RCC 7860 (cell line): Measurements from ENCODE around the gene RIC1.
"Not testable (repeated sequence)": the region's sequence is repeated elsewhere in the genome, so short reads cannot be mapped to it uniquely, and the experiment has no call there.

Experiments used
- DNase-seq: peaks from one replicate; pipeline ENCODE4 v3.0.0-alpha.2; 2015; ENCODE audit warnings: low spot score
- FAIRE-seq: peaks from 2 replicates; lab custom pipeline; 2012; peaks lifted over from hg19 to GRCh38; lab: Jason Lieb, UNC

Gene RIC1

DNA sequence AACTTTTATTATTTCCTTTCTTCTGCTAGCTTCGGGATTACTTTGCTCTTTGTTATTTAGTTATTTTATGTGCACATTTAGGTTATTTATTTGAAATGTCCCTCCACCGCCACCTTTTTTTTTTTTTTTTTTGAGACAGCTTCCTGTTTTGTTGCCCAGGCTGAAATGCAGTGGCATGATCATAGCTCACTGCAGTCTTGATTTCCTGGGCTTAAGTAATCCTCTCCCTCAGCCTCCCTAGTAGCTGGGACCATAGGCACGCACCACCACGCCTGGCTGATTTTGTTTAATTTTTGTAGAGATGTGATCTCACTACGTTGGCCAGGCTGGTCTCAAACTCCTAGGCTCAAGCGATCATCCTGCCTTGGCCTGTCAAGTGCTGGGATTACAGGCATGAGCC lies 38.5 kb downstream of the RIC1 start:
- FAIRE-seq (no peak), DNase-seq (no peak)

DNA sequence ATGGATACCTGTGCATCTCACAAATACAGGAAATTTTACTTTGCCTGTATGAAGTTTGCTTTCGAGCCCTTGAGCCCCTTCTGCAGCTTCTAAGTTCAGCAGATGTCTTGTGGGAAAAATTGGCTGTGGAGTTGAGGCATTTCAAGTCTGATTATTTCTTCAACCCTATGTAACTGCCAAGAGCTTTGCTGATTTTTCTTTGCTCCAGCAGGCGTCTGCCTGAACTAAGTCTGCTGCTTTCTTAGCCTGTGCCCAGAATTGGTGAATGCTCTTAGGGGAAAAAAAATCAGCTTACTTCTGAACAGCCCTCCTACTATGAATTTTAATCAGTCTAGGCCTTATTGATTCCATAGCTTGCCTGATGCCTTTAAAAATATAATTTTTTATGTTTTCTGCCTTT lies 41.2 kb downstream of the RIC1 start:
- no peak for FAIRE-seq
- DNase-seq, result no peak

DNA sequence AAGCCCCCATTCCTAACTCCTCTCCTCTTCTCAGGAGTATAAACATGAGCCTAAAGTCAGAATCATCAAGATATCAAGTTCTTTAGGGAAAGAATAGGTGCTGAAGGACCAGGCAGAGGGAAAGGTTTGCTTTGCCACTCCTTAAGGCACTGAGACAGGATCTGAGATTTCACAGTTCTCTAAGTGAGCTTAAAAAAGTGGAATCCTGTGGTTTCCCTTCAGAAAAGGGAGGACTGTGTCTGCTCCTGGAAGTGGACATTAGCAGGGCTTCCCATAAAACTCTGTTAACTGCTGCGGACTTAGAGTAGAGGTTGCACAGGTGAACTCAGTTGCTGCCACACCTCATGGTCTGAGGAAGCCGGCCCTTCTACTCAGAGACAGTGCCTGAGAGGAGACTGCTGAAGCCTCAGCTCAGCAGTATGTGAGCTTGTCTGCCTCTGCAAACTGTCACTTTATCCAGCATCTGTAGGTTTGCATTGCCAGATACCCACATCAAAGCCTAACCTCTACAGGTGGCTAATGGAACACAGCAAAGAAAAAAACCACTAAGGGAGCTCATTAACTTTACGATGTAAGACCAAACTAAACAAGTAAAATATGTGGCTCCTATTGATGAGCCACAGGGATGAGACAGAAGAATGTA lies 42.9 kb downstream of the RIC1 start:
- no peak for FAIRE-seq
- DNase-seq, result no peak

DNA sequence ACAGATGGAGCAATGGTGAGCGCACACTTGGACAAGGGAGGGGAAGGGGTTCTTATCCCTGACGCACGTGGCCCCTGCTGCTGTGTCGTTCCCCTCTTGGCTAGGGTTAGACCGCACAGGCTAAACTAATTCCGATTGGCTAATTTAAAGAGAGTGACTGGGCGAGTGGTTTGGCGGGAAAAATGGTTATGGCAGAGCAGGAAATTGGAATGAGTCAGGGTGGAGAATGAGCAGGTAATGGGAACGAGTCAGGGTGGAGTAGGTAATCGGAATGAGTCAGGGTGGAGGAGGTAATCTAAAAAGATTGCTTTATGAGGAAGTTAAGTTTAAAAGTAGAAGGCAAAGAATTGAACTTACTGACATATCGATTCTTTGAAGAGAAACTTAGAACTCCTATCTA lies 46.1 kb downstream of the RIC1 start:
- FAIRE-seq, result not testable (repeated sequence)
- DNase-seq, result peak; percentile 17

DNA sequence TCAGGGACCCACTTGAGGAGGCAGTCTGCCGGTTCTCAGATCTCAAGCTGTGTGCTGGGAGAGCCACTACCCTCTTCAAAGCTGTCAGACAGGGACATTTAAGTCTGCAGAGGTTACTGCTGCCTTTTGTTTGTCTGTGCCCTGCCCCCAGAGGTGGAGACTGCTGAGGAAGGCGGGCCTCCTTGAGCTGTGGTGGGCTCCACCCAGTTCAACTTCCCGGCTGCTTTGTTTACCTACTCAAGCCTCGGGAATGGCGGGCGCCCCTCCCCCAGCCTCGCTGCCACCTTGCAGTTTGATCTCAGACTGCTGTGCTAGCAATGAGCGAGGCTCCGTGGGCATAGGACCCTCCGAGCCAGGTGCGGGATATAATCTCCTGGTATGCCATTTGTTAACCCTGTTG lies 54.7 kb downstream of the RIC1 start:
- DNase-seq, FAIRE-seq: not testable (repeated sequence)

DNA sequence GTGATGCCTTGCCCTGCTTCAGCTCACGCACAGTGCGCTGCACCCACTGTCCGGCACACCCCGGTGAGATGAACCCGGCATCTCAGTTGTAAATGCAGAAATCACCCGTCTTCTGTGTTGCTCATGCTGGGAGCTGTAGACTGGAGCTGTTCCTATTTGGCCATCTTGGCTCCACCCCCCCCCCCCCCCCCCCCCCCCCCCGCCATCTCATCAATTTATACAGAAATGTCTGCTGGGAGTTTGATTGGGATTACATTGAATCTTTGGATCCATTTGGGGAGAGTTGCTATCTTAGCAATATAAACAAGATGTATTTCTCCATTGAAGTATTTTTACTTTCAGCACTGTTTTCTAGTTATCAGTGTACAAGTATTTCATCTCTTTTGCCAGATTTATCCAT lies 55.2 kb downstream of the RIC1 start:
- DNase-seq, result no peak
- no peak for FAIRE-seq

DNA sequence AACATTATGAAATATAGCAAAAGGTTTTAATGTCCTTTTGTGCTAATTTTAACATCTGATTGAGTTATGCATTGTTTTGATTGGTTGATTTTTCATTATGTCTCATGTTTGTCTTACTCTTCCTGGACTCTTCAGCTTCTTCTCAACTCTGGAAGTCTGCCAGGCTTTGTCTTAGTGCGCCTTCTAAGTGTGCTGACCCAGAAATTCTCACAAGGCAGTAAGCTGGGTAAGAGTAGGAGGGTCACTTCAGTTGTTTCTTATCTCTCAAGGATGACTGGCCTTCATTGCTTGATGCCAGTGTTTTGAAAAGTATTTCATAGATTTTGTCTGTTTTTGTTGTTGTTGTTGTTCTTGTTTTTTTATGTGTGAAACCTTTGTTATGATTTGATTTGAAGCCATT lies 59.2 kb downstream of the RIC1 start:
- FAIRE-seq, result peak; percentile 14
- no peak for DNase-seq

DNA sequence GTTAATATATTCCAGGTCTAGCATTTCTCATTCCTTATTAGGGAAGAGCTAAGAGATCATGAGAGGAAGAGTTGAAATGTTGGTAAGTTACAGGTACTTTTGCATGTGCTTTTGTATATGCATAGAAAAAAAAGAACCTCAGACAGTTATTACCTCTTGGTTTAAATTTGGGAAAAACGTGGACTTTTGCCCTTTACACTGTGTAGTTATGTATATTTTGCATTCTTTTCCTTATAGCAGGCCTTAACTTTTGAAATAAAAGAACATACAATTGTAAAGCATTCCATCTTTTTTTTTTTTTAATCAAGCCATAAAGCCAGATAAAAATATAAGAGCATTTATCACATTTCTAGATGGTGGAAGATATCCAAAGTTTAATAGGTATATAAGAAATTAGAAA lies 61.4 kb downstream of the RIC1 start:
- FAIRE-seq (no peak), DNase-seq (no peak)

DNA sequence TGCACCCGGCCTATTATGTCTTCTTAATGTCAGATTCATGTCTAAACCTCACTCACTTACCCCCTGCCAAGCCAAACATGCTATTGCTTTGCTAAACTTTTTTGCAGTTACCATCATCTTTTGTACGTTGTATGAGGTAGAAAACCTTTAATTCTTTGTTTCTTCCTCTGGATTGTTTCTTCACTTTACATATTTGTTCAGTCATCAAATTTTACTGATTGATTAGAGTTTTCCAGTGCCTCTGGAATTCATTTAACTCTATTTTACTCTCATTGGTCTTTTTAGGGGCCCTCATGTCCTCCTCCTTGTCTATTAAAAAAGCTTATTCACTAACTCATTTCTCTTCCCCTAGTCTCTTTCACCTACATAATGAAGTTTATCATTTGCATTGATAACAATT lies 67.0 kb downstream of the RIC1 start:
- DNase-seq (no peak), FAIRE-seq (no peak)

DNA sequence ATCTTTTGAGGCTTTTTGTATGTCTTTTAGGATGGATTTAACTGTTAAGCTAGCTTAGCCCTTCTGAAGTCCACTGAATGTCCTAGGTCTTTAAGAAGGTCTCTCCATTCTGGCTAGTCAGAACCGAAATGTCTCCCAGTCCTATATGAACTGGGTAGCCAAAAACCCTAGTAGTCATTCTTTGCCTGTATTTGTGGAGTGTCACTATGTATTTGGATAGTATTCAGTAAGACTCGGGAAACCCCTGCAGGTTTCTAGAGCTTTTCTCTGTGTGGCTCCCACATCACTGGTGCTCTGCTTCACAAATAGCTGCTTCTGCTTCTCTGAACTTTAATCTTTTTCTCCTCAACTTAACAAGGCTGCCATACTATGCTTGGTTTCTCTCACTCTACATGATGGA lies 68.0 kb downstream of the RIC1 start:
- FAIRE-seq (no peak), DNase-seq (no peak)

DNA sequence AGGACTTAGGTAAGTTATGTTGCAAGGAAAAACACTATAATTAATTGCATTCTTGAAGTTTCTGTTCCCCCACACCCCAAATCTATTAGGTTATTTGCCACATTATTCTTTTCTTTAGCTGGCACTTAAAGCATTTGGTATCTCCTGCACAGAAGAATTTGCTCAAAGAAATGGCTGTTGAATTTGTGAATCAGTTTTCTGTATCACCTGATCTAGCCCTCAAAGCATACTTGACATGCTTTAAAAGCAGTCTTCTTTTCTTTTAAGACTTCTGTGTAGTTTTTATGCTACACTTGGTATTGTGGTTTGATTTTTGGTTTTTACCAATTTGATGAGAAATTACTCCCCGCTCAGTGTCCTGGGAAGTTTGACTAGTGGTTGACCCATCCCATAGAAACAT lies 69.1 kb downstream of the RIC1 start:
- no peak for DNase-seq
- no peak for FAIRE-seq

DNA sequence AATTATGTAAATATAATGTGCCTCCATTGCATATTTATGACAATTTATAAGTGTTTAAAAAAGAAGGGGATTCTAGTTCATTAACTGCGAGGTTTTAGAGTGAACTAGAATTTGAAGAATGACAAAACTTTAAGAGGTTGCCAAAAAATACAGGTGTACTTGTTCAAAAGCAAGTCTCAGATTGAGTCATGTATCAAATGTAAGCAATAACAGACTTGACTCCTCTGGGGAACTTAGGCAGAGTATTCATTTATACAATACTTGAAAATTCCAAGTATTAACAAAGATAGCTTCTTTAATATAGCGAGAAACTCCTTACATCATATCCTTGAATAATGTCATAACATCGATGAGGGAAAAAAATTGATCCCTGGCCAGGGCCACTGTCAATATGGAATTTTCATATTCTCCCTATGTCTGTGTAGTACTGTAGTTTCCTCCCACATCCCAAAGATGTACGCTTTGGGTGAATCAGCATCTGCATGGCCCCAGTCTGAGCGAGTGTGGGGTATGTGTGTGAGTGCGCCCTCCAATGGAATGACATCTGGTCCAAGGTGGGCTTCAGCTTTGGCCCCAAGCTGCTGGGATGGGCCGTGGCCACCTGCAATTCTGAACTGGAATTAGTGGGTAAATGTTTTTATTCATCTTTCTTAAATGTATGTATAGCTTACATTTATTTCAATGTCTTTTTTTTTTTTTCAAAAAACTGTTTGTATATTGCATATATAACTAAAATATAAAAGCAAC lies 70.1 kb downstream of the RIC1 start:
- FAIRE-seq, result no peak
- no peak for DNase-seq

DNA sequence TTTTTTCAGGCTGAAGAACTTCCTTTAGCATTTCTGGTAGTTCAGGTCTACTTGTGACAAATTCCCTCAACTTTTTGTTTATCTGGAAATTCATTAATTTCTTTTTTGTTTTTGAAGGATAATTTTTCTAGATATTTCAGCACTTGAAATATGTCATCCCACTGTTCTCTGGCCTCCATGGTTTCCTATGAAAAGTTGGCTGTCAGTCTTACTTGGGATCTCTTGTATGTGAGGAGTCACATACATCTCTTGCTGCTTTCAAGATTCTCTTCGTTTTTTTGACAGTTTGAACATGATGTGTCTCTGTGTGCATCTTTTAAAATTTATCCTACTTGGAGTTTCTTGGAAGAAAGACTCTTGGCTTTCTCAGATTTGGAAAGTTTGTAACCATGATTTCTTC lies 79.5 kb downstream of the RIC1 start:
- FAIRE-seq, result no peak

DNA sequence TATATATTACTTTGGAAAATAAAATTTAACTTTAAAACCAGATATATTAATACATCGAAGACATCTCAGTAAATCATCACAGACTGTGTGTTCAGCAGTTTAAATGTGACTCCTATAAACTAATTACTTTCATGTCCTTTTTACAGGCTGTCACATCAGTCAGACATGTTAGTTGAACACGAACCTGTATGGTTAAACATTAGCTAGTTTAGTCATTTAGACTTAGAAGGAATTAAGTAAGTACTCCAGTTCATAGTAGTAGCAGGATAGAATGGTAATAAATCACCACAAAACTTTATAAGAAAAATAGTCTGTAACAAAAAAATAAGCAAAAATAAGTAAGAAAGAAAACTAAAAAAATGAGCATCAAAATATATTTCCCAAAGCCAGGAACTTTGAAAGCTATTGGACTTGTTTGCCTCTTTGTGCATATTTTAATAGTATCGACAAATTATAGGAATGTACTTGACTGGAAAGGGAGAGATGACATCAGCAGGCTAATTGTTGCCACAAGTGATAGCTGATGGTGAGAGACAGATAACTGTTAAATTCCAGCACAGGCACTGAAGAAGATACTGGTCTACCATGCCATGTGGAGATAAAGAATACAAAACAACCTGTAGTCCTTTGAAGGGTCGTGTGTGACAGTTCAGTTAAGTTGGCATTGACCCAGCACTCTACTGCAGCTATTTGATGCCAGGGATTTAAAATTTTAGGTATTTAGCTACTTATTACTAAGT lies 83.9 kb downstream of the RIC1 start:
- peak; percentile 60 for DNase-seq
- FAIRE-seq, result peak; percentile 93

More for the DNA sequence above, 79.5 kb downstream of the RIC1 start:
- no peak for DNase-seq

DNA sequence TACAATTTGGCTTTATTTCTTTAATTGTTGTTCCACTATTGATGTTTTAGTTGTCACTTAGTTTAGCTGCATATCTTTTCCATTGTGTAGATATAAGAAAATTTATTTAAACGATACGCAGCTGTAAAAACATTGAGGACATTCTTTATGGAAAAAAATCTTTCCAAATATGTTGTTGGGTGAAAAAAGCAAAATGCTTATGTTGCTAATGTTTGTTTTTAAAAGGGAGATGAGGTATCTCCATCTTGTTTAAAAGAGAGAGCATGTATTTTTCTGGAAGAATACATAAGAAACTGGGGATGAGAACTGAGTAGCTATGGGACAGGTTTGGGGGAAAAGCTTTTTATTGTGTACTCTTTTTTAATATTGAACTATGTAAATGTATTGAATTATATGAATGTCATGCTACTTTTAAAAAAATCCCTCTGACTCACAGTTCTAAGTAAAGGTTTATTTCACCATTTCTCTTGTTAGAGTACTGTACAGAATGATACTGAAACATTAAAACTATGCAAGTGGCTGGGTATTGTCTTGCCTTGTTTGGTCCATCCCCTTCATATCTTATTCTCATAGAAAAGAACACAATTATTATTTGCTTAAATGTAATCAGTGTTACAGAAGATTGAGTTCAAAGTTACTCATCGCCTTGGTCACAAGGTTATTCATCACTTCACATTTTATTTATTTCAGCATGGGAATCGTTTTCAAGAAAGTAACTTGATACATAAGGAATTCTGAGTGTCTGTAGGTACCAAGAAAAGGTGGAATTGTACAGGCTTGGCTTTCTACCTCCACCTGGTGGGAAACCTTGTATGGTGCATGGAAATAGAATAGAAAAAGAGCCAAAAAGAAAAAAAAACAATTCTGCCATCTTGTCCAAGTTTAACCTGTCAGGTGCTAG lies 85.8 kb downstream of the RIC1 start:
- peak; percentile 68 for FAIRE-seq
- DNase-seq, result peak; percentile 14

DNA sequence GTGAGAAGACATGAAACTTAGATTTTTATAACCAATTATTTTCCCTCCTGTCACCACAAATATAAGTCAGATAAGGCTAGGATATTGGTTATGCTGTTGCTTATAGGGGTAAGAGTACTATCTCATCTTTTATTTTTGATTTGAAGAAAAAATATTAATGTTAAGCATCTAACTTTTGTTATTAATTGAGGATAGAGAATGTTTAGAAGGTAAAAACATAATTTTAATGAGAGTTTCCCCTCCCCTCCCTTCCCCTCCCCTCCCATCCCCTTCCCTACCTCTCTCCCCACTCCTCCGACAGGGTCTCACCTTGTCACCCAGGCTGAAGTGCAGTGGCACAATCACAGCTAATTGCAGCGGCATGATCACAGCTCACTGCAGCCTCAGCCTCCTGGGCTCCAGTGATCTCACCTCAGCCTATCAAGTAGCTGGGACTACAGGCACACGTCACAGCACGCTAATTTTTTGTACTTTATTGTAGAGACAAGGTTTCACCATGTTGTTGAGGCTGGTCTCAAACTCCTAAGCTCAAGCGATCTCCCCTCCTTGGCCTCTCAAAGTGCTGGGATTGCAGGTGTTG lies 86.7 kb downstream of the RIC1 start:
- FAIRE-seq, result no peak
- no peak for DNase-seq

DNA sequence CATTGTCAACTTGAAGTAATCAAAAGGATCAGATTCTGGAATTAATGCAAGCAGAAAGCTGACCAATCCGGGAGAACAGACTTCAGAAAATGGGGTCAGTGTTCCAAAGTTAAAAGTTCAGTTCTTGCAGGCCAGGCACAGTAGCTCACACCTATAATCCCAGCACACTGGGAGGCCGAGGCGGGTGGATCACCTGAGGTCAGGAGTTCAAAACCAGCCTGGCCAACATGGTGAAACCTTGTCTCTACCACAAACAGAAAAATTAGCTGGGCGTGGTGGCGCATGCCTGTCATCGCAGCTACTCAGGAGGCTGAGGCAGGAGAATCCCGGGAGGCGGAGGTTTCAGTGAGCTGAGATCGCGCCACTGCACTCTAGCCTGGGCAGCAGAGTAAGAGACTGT lies 88.5 kb downstream of the RIC1 start:
- DNase-seq, FAIRE-seq: not testable (repeated sequence)

DNA sequence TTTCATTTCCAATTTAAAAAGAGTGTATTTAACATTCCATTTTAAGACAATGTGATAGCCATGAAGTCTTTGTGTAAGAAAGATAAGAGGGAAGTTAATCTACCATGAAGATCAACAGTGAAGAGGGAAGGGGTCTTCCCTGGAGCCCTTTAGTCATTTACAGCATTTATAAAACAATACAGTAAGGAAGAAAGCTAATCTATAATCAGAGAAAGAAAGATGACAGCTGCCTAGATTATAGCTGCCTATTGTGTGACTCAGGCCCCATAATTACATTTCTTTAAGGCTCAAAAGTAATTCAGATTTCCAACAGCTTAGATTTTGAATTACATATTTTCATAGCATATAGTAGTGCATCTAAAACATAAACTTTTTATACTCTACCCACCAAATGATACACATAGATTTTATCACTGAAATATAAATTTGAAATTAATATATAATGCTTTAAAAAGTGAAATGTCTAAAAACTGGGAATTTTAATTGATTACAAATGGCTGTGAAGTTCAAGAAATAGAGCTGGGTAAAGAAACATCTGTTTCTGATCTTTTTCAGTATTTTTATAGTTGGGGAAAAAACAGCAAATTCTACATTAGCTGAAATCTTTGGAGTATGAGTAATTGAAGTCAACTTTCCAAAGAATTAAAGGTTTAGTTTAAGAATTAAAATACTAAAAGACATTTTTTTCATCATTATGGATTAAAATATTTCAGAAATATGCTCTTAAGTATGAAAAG lies 89.6 kb downstream of the RIC1 start:
- no peak for DNase-seq
- peak; percentile 20 for FAIRE-seq

DNA sequence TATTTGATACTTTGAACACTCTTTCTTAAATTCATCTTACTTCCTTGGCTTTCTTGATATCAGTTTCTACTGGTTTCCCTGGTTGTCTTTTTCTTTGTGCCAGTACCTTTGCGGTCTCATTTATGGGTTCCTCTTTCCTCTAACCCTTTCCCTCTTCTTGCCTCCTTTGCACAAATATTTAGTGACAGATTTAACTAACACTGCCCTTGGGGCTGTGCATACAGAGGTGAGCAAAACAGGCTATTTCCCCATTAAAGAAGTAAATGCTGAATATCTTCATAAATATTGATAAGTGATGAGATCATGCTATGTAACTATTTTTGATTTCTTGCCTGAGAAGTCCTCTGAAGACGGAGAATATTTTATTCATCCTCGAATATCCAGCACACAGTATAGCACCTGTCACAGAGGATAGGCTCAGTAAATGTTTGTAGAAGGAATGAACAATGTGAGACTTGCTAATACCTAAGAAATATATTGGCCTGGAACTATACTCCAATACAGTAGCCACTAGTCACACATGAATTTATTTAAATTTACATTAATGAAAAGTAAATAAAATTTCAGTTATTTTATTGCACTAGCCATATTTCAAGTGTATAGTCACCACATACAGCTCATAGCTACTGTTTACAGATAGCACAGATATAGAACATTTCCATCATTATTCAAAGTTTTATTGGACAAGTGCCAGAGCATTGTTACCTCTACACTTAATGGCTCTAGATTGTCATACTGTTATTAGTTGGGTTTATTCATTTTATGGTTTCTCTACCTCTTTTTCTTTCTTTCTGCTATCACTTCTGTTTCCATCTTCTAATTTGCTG lies 90.4 kb downstream of the RIC1 start:
- FAIRE-seq (no peak), DNase-seq (no peak)
